GM06990 (cell line): ENCODE data around the gene SMAD6.
A peak's percentile ranks its signal among the peaks of the same experiment; 100 is the strongest.

Experiments
- DNase-seq: peaks from one replicate; pipeline ENCODE4 v3.0.0-alpha.2; 2011; ENCODE audit not compliant: insufficient read length; ENCODE audit errors: extremely low read depth
- H3K27me3 ChIP-seq: replicated peaks from 2 replicates; pipeline ENCODE4 v1.6.0; 2011; ENCODE audit warnings: low read length; ENCODE audit not compliant: control insufficient read depth, insufficient read depth
- H3K36me3 ChIP-seq: 2 replicates; pipeline ENCODE4 v1.5.1; 2011; ENCODE audit warnings: low read length; ENCODE audit not compliant: control insufficient read depth, insufficient read depth
- H3K4me3 ChIP-seq: replicated peaks from 2 replicates; pipeline ENCODE4 v1.5.1; 2011; ENCODE audit warnings: low read depth, mild to moderate bottlenecking, control low read depth, low read length
- TF ChIP-seq, protein P1 (sequence below): IDR thresholded peaks from 2 replicates; pipeline ENCODE4 v1.5.1; 2011; ENCODE audit warnings: low read length, control low read depth, mild to moderate bottlenecking, inconsistent platforms; ENCODE audit not compliant: insufficient read depth, poor library complexity, severe bottlenecking

Gene SMAD6

DNA sequence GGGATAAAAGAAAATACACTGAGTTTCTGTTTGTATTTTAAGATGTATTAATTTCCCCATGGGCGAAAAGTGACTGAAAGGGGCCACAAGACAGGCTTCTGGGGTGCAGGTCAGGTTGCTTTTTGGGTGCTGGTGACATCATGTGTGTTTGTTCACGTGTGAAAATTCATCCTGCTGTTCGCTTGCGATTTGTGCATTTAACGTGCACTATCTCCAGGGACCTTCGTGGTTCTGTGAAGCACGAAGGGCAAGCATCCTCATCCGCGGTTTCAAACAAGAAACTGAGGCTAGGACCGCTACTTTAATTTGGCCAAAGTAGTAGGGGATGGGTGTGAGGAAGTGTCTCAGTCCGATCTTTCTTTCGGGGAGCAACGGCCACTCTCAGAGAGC lies 1.6 kb upstream of the SMAD6 start:
- TF ChIP-seq, protein P1, sequence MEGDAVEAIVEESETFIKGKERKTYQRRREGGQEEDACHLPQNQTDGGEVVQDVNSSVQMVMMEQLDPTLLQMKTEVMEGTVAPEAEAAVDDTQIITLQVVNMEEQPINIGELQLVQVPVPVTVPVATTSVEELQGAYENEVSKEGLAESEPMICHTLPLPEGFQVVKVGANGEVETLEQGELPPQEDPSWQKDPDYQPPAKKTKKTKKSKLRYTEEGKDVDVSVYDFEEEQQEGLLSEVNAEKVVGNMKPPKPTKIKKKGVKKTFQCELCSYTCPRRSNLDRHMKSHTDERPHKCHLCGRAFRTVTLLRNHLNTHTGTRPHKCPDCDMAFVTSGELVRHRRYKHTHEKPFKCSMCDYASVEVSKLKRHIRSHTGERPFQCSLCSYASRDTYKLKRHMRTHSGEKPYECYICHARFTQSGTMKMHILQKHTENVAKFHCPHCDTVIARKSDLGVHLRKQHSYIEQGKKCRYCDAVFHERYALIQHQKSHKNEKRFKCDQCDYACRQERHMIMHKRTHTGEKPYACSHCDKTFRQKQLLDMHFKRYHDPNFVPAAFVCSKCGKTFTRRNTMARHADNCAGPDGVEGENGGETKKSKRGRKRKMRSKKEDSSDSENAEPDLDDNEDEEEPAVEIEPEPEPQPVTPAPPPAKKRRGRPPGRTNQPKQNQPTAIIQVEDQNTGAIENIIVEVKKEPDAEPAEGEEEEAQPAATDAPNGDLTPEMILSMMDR, result no peak
- peaks cover 8% of the 10 kb centered on the region for H3K27me3 ChIP-seq
- DNase-seq, result no peak
- H3K36me3 ChIP-seq, result no peaks in the 10 kb centered on the region
- H3K4me3 ChIP-seq, result peak overlapping the region; percentile 62

DNA sequence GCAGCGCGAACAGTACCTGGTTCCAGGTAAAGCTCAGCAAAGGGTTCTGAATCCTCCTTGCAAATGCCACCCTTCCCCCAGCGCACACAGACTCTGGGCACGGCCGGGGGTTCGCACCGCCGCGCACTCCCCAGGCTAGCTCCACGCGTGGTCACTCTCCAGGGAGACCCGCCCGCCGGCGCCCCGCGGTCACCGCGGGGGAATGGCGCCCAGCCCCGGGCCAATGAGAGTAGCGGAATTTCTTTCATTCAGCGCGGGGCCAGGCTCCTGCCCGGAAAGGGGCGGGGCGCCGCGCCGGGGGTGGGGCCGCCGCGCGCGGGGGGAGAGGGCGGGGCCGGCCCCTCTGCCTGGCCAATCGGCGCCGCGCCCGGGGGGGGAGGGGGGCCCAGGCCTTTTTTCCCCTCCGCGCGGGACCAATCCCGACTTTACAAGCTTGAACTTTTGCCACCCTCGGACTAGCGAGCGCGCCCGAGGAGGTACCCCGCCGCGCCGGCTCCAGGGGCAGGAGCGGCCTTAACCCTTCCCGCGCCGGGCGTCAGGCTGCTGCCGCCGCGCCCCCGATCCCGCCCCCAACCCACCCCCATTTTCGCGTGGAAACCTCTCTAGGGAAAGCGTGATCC lies 1.1 kb upstream of the SMAD6 start:
- Histone ChIP-seq H3K36me3 (no peaks in the 10 kb centered on the region), H3K4me3 (peak overlapping the region; percentile 71), H3K27me3 (peaks cover 8% of the 10 kb centered on the region)
- DNase-seq, result peak; percentile 86
- TF ChIP-seq, protein P1, result no peak

DNA sequence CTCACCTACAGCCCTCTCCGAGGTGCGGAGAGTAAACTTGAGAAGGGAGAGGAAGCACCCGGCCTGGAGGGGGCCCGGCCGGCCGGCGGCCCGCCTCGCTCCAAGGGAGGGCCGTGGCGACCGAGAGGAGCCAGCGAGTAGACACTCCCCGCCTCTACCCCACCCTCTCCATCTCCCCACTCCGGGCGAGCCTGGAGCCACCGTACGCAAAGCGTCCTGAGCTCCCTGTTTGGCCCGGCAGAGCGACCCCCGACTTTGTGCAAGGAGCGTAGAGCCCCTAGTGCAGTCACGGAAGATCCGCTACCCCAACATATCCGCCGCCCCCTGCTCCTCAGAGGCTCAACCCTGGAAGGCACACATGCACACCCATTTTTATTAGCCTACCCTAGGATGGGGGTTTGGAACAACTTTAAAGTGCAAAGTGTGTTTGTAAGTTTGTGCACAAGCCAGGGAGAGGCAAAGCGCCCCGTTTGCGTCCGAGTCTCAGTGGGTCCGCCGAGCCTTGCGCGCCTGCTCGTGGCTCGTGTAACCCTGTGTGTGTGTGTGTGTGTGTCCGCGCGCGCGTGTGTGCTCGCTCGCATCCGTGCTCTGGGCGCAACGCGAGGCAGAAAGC lies 508 bp upstream of the SMAD6 start:
- peak overlapping the region; percentile 71 for H3K4me3 ChIP-seq
- peak; percentile 66 for DNase-seq
- H3K36me3 ChIP-seq, result no peaks in the 10 kb centered on the region
- TF ChIP-seq, protein P1, result no peak
- H3K27me3 ChIP-seq, result peaks cover 8% of the 10 kb centered on the region

DNA sequence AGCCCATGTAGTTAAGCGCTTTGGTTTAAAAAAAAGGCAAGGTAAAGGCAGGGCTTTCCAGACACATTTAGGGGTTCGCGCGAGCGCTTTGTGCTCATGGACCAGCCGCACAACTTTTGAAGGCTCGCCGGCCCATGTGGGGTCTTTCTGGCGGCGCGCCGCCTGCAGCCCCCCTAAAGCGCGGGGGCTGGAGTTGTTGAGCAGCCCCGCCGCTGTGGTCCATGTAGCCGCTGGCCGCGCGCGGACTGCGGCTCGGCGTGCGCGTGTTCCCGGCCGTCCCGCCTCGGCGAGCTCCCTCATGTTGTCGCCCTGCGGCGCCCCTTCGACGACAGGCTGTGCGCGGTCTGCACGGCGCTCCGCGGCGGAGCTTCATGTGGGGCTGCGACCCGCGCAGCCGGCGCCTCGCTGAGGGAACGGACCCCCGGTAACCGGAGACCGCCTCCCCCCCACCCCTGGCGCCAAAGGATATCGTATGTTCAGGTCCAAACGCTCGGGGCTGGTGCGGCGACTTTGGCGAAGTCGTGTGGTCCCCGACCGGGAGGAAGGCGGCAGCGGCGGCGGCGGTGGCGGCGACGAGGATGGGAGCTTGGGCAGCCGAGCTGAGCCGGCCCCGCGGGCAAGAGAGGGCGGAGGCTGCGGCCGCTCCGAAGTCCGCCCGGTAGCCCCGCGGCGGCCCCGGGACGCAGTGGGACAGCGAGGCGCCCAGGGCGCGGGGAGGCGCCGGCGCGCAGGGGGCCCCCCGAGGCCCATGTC lies 927 bp downstream of the SMAD6 start:
- Histone ChIP-seq H3K4me3 (peak overlapping the region; percentile 16; the same call in 1 of the 2 replicates), H3K36me3 (no peaks in the 10 kb centered on the region), H3K27me3 (peaks cover 8% of the 10 kb centered on the region)
- peak; percentile 24 for DNase-seq
- TF ChIP-seq, protein P1, result no peak

DNA sequence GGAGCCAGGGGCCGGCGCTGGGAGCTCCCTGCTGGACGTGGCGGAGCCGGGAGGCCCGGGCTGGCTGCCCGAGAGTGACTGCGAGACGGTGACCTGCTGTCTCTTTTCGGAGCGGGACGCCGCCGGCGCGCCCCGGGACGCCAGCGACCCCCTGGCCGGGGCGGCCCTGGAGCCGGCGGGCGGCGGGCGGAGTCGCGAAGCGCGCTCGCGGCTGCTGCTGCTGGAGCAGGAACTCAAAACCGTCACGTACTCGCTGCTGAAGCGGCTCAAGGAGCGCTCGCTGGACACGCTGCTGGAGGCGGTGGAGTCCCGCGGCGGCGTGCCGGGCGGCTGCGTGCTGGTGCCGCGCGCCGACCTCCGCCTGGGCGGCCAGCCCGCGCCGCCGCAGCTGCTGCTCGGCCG lies 1.5 kb downstream of the SMAD6 start:
- DNase-seq, result peak; percentile 17
- Histone ChIP-seq H3K36me3 (no peaks in the 10 kb centered on the region), H3K4me3 (no peak overlapping the region), H3K27me3 (peaks cover 8% of the 10 kb centered on the region)
- TF ChIP-seq, protein P1, result no peak
